ENCODE results near the gene CLPSL1. TPM values are rescaled to one million over a fixed set of nuclear protein-coding genes. Genes with fewer than 3 reads are reported as not detected.

The CLPSL1 gene
- total RNA-seq, 2 donors from 2014 or later, result not detected

DNA sequence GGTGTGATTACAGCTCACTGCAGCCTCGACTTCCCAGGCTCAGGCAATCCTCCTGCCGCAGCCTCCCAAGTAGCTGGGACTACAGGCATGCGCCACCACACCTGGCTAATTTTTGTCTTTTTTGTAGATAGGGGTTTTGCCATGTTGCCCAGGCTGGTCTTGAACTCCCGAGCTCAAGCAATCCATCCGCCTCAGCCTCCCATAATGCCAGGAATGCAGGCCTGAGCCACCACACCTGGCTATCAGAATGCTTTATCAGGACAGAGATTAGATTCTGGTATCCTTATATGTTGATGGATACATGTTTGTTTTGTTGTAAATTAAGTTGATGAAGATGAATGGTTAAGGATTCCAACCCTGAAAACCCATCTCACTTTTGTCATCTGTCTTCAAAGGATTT lies 48.5 kb downstream of the CLPSL1 start:
- intact Hi-C loops (cut with DNase I), result no loop called here
- DNase-seq (ENCODE audit: low spot score), result no peak

DNA sequence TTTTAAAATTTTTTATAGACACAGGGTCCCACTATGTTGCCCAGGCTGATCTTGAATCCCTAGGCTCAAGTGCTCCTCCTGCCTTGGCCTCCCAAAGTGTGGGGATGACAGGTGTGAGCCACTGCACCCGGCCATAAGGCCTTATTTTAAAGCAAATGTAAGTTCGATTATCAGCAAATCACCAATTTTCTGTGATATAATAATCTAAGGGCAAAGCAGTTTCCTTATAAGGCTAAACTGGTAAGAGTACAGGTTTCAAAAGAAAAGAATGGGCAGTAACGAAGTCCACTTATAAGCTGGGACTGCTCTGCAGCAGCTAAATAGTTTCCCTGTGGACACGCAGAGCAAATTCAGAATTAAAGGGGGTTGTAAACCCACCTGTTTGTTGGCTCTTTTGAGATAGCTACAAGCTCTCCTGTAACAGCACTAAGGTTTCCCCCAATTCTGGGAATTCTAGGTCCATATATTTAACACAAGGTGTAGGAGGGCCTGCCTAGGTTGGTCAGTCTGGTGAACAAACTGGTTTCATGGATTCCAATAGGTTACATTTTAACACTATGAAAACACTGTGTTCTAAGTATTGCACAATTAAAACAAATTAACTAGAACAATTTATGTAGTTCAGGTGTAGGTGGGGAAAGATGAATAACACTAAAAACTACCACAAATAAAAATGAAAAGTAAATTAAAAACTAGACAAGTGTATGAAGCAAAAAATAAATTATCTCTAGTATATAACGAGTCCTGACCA lies 50.6 kb downstream of the CLPSL1 start:
- intact Hi-C loops (cut with DNase I), result no loop called here
- DNase-seq (ENCODE audit: low spot score), result no peak

DNA sequence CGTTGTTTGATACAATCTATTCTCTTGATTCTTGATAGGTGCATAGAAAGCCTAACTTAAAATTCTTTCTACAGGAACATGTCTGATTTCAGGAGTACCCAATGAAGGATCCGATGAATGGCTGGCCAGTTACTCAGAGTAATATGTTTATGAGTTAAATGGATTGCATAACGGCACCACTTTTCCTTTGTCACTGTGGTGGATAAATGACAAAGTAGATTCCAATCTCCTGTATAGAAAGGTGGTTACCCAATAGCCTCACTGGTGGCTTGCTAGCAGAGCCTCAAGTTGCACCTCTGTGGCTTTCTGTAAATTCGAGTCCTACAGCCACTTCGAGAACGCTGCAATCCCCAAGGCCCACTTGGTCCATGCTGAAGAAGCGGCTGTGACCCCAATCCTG lies 52.7 kb downstream of the CLPSL1 start:
- intact Hi-C loops (cut with DNase I), result no loop called here
- no peak for DNase-seq (ENCODE audit: low spot score)

Other genes starting within 250 kb of the CLPSL1 start
- gene FKBP5, start 92.1 kb upstream of the CLPSL1 start, total RNA-seq, result 100 to 1,000 TPM in 1 of 2 donors, 10 to 100 TPM in 1; 83.1 to 193 TPM
- gene ARMC12, start 44.0 kb upstream of the CLPSL1 start, total RNA-seq, result 1 to 10 TPM in 1 of 2 donors, under 1 TPM in 1; 0.57 to 1.1 TPM
- gene CLPSL2, start 4.4 kb upstream of the CLPSL1 start, total RNA-seq, result not detected
- 1 to 10 TPM in 1 of 2 donors, not detected in 1; 2.2 TPM for gene CLPS, start 16.3 kb downstream of the CLPSL1 start, total RNA-seq
- not detected for gene LHFPL5, start 24.3 kb downstream of the CLPSL1 start, total RNA-seq
- gene SRPK1, start 140.1 kb downstream of the CLPSL1 start, total RNA-seq, result 10 to 100 TPM; 29.0 to 30.7 TPM
- under 1 TPM; 0.24 to 0.42 TPM for gene SLC26A8, start 243.6 kb downstream of the CLPSL1 start, total RNA-seq
- 10 to 100 TPM; 43.5 to 44.3 TPM for gene MAPK14, start 246.8 kb downstream of the CLPSL1 start, total RNA-seq